ENCODE results near the gene TMIGD2.

- TF ChIP-seq CTCF (IDR thresholded peaks at IDR 0.05; ENCODE audit: low read depth, low read length, poor library complexity, severe bottlenecking) = no peak
- no peak for TF ChIP-seq EZH2phosphoT487 (IDR thresholded peaks at IDR 0.05; ENCODE audit: borderline replicate concordance, low read length)
Measured at GRCh38 chr19:4316956-4317355, 14.8 kb upstream of the TMIGD2 start.
